GM19043 (cell line): ENCODE data around the gene CCDC71.

Experiments used
- ATAC-seq: cut with Tn5 transposase; IDR thresholded peaks from one replicate; pipeline ENCODE4 v1.9.1; 2021; ENCODE audit warnings: low read depth; ENCODE audit not compliant: unreplicated experiment

The CCDC71 gene

DNA sequence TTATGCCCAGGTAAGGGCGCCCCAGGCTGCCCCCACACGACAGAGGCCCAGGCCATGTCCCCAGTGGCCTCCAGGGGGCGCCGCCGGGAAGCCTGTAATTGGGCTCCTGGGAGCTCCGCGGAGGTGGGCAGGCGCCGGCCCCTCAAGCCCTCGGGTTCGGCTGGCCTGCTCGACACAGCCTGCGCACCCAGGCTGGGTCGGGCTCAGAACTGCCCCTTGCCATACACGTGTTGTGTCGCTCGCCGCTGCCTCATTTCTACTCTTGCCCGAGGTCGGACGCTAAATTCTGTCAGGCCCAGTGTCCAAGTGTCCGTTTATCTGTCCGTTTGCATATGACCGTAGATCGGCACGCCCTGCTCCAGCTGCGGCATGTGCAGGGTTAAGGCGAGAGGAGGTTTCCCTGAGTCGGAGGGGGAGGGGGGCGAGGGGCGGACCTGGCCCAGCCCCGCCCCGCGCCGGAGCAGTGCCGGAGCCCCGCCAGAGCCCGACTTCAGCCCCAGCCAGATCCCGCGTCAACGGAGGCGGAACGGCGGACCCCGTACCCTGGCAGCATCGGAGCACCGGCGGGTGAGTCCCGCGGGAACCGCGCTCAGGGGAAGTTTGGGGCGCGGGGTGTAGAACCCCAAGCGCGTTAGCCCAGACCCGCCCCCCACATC, 5.1 kb upstream of the CCDC71 start, which contains the start of gene KLHDC8B:
KLHDC8B (plus strand) TSS at position 480 of the 656 bp plus-strand sequence. CDS start 1,172 bp downstream, outside the sequence.
- ATAC-seq: peak; percentile 62

DNA sequence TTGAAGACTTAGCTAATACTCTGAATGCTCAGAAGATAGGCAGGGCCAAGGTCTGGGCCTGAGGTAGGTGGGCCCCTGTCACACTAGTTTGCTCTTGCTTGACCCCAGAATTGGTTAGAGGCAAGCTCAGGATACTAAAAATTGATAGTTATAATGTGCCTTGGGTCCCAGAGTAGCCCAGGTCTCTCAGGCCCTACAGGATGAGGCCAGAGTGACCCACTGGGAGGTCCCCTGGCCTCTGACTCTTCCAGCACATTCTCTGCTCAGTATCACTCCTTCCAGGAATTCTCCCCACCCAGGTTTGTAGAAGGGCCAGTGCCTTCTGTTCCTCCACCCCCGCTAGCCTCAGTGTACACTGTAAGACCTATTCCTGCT, 4.6 kb upstream of the CCDC71 start:
- no peak for ATAC-seq

DNA sequence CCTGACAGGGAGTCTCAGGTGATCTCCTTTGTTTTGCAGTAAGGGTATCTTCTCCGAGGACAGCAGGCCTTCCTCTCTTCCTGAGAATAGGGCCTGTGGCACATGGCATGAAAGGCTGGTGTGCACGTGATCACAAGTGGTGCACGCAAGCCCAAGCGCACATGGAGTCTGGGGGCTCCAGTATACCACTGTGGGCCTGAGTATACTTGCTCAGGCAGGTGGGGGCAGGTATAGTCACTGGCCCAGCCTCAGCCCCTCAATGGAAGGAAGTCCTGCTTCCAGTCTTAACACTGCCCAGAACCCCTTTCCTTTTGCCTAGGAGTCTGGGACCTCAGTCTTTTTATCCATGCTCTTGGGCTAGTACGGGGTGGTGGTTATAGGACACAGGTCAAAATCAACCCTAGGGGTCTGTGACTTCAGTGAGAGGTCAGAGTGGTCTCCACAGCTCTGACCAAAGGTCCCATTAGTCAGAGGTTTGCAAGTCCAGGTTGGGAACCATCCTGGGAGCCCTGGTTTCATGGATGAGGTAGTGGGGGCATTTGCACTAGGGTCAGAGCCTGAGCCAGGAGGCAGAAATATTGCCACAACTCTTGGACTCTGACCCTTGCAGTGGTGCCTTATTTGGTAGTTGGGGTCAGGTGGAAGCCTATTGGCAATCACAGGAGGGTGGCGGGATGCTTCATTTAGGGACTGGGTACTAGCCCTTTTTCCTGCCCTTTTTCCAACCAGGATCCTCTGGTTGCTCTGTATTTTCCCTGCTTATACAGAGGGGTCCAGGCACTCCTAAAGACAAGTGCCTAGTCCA, 823 bp upstream of the CCDC71 start:
- ATAC-seq: no peak

DNA sequence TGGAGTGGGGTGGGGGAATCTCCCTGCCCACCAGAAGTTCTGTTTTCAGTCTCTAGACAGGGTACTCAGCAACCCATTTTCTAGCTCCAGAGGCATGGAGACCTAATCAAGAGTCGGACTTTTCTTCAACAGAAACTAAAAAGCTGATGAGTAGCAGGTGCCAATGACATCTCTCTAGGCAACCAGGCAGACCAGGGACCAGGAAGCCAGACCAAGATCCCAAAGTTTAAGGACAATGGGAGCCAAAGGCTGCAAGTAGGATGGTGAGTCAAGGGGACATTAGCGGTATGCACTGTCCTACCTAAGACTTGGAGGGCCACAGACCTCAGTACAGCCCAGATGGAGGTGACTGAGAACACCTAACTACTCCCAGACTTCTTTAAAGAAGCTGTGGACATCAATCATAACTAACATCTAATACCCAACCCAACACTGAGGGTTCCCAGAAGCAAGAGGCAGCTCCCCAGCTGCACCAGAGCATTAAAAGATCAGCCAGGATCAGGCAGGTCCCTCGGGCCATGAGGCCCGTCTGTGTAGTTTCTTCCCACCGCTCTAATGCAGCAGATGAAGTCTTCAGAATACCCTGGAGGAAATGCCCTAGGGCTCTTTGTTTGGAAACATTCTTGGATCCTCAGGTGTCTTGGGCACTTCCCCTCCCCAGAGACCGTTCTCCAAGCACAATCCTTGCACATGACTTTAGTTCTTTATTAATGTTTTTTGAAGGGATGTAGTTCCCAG, 979 bp downstream of the CCDC71 start:
- ATAC-seq: no peak

DNA sequence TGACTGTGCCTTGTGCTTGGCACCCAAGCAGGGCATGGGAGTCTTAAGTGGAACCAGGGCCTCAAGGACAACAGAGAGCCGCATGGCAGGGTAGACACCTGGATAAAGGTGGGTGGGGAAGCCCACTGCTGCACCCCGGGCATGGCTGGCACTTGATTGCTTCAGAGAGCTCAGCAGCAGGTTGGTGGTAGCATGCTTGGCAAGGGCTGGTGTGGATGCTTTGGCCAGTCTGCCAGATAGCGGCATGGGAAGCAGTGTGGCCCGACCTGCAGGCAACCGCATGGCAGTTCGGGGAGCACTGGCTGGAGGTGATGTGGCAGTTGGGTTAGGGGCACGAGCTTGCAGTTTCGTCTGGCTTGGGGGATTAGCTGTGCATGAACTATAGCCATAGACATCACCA, 2.5 kb downstream of the CCDC71 start:
- ATAC-seq: no peak

DNA sequence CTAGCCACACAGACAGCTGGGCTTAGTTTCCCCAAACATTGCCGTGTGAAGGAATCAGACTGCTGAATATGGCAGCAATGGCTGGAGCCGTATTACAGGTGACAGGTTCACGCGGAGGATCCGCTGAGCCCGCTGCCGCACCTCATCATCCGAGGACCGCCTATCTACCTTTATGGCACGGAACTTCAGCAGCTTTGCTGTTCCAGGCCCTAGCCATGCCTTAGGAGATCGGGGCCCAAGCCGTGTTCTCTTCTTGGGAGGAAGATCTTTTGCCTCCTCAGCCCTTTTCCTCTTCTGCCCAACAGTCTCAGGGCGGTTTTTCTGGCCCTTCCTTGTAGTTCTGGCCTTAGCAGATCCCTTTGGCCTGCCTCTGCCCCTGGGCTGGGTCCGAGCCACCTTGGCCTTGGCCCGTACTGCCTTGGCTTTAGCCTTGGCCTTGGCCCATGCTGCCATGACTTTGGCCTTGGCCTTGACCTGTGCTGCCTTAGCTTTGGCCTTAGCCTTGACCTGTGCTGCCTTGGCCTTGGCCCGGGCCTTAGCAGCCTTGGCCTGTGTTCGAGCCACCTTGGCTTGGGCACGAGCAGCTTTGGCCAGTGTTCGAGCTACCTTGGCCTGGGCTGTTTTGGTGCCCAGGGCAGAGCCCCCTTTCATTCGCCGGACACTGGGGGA, 3.2 kb downstream of the CCDC71 start:
- ATAC-seq: no peak

DNA sequence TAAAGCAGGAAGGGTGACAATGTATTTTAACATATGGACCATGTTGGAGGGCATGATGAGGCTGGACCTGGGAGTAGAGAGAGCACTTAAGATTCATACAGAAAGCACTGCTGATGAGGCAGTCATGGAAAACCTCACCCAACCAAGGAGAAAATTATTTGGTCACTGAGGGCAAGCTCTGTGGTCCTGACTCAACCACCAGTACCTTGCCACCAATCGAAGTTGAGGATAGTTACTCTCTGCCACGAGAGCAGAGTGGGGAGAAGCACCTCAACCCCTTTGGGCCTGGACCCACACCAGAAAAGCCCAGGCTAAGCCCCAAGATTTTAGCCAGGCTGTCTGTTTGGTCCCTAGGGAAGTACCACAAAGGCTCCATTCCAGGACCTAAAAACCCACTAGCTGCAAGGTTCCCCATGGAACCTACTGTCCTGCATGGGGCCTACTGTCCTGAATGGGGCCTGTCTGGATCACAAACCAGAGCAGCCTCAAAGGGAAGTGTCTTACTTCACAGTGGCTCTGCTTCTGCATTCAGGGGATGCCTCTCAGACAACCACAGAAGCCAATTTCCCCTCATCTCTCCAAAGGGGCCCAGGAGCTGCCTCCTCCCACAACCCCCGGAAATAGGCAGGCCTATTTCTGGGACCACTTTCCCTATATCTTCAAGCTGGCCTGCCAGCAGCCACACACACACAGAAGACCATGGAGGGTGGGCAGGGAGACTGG, 4.2 kb downstream of the CCDC71 start:
- ATAC-seq: no peak

DNA sequence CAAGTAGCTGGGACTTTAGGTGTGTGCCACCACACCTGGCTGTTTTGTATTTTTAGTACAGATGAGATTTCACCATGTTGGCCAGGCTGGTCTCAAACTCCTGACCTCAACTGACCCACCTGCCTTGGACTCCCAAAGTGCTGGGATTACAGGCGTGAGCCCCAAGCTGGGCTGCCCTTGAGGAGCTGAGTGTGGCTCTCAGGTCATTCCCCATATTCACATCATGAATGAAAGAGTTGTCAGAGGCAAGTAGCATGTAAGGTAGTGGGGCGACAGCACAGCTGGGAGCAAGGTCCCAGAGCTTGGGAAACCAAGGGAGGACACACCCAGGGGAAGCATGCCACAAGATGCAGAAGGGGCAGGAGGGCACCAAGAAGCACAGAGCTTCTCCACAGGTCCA, 4.9 kb downstream of the CCDC71 start:
- ATAC-seq: no peak

DNA sequence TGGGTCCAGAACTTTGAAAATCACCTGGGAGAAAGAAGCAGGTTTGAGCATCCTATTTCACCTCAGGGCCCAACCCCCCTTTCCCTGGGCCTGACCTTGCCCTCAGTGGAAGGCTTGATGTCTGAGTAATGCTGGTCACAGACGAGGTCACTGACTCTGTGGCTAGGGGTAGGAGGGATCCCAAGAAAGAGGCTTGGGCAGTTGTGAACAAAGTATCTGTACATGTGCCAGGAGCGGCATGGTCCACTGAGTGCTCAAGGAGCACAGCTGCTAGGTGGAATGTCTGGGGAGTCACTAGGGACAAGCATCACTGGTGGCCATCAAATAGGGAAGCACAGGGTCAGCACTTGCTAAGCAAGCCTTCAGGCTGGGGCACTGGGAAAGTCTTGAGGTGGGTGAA, 7.3 kb downstream of the CCDC71 start:
- ATAC-seq: no peak

DNA sequence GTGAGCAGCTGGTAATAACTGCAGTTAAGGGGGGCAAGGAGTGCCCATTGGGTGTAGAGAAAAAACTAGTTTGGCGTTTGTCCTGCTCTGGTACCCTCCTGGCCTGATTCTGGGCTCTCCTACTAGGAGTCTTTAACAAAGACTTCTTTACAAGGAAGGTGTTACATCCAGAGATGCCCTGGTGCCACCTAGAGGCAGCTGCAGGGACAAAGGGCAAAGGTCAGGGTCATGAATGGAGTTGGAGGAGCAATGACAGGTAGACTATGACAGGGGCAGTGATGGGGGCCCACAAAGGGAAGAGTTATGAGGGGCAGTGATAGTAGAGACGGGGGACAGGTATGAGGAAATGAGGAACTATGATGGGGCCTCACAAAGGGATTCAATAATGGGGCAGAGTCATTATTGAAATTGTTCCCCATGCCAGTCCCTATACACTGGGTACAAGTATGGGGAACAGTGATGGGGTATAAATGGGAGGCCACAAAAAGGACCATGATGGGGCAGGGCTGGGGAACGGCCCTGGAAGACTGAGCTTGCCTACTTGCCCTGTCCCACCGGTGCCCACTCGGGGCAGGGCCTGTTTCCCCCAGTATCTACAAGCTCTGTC, 7.9 kb downstream of the CCDC71 start:
- ATAC-seq: no peak

DNA sequence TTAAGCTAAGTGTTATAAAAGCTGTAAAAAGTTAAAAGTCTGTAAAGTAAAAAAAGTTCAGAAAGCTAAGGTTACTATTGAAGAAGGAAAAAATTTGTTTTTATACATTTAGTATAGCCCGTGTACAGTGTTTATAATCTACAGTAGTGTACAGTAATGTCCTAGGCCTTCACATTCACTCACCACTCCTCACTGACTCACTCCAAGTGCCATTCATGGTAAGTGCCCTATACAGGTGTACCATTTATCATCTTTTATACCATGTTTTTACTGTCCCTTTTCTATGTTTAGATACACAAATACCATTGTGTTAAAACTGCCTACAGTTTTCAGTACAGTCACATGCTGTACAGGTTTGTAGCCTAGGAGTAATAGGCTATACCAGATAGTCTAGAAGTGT, 8.8 kb downstream of the CCDC71 start:
- no peak for ATAC-seq

DNA sequence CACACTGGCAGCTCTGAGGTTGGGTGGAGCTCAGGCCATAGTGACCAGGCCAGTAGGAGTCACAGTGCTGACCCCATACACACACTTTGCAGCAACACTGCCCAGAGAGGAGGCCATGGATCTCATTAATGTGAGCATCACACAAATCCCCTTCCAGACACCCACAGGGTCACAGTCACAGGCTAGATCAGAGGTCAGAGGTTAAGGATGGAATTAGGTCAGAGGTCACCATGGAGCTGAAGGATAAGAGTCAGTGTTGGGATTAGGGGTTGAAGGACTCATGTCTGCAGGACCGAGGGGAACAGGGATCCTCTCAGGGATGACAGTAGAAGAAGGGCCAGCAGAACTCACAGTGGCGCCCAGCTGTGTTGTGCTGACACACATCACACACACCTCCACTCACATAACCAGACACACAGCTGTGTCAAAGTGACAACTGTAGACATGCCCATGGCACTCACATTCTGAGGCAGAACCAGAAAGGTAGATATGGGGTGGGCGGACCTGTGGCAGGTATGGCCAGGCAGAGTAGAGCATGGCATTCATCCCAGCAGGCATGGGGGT, 12.7 kb downstream of the CCDC71 start:
- ATAC-seq: no peak

DNA sequence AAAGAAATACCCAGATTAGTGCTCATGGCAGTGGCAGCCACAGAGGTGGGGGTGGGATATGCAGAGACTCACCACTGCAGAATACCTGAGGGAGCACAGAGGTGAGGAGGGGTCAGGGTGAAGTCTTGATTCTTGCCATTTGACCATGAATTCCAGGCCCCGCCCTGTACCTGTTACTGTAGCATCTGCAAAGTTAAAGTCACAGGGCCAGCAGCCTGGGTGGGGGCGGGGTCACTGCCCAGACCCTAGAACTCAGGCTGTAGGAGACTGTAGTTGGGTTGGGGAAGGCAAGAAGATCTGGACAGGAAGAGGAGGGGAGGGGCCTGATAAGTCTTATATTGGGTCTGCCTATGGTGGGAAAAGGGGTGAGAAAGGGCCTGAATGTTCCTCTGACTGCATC, 14.5 kb downstream of the CCDC71 start:
- no peak for ATAC-seq

DNA sequence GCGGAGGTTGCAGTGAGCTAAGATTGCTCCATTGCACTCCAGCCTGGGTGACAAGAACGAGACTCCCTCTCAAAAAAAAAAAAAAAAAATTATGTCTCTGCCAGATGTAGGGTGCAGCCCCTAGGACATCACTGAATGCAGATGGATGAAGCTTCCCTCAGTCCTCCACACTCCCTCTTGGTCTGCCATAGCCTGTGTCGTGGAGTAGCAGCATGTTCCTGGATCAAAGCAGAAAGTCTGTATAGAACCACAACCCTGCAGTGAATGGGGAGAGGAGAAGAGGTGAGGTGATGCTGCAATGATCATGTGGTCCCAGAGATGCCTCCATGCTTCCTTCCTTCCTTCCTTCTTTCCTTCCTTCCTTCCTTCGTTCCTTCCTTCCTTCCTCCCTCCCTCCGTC, 18.0 kb downstream of the CCDC71 start:
- no peak for ATAC-seq

DNA sequence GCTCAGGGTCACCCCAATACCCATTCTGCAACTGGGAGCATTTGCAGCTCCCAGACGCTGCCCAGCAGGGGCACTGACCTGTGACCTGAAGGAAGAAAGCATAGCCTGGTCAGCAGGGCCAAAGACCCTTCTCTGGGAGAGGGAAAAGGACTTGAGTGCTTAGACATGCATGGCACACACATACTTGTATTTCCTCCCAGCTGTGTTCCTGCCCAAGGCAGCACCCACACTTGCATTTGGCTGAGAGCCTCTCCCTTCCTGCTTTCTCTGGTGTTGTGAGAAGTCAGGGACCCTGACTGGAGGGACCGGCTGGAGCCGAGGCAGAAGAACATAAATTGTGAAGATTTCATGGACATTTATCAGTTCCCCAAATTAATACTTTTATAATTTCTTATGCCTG, 26.1 kb downstream of the CCDC71 start:
- no peak for ATAC-seq

DNA sequence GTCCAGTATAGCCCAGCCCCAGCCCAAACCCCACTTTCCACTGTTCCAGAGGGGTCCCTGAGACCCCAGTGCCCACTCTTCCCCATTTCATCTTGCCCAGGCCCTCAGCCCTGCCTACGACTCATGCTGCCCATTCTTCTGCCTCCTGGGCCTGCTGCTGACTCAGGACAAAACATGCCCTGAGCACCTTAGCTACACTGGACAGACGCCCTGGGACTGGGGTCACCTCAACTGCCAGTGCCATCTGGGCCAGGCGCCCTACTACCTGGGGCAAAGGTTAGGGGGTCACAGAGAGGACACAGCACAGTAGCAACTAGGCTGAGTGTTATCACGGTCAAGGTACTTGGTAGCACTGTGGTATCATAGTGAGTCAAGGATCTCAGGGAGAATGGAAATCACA, 30.6 kb downstream of the CCDC71 start:
- no peak for ATAC-seq

DNA sequence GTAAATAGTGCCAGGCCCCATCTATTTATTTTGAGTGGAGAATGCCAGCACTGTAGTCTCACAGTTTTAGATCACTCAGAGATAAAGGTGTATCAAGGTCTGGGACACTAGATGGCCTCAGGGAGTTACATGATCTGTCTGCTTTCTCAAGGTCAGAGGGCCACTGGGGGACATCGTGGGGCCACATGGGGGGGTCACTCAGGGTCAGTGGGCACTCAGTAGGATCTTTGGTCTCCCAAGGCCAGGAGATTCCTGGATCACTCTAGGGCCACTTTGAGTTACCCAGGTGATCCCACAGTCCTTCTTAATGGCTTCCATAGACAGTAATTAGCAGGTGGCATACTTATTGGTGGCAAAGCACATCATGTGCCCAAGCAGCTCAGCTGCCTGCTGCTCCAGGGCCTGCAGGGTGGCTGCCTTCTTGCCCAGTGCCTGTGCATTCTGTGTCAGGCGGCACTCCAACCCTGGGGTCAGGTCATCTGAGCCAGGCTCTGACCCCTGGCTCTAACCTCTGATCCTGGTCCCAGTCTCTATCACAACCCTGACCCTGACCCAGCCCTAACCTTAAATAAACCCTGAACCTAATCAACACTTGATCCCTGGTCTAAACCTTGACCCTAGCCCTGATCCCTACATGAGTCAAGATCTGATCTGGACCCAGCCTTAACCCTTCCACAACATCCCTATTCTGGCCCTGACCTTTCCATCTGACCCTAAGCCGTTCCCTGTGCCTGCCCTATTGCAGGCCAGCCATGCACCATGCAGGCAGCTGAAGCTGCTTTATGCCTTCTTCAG, 31.5 kb downstream of the CCDC71 start:
- ATAC-seq: no peak

DNA sequence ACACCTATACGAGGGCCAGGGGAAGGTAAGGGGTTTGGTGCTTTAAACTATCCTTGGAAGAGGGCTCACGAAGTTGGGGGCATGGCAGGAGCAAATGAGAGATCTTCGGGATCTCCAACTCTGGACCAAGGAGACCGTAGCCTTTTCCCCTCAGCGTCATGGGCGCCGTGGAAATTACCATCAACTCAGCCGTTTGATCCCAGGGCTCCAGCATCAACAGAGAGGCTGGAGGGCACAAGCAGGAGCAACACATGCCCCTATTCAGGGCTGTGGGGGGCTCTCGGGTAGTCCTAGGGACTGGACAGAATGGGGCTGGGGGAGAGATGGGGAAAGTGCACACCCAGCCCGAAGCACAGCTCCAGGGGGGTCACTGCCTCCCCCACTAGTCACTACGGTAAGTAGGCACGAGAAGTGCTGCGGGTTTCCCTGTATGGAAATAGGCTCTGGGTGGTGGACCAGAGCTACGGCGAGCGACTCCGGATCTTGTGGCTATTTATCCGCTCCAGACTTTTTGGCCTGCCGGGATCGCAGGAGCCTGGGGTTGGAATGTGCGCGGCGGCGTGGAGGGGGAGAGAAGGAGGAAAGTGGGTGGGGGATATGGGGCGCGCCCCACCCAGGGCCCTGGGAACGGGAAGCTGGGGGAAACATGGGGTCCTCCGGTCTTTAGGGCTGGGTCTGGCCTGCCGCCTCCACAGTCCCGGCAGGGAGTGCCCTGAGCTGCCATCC, 32.7 kb downstream of the CCDC71 start:
- no peak for ATAC-seq
